ENCODE data around the gene CPNE8. TPM values are rescaled to one million over a fixed set of nuclear protein-coding genes. Genes with fewer than 3 reads are reported as not detected.

CPNE8 gene
- total and polyA plus RNA-seq, 7 donors = 10.5 to 27.7 (median 15.7) TPM

- H3K27ac ChIP-seq = no peak overlapping the region
- peaks cover 0 to 5% (median 0%) of the 10 kb centered on the region in 4 donors for H3K9me3 ChIP-seq
- no peaks in the 10 kb centered on the region for H3K27me3 ChIP-seq
- no peak overlapping the region for H3K4me3 ChIP-seq
- TF ChIP-seq EP300 (IDR thresholded peaks at IDR 0.05) = no peak
- no peak for TF ChIP-seq CTCF (IDR thresholded peaks at IDR 0.05)
- TF ChIP-seq POLR2AphosphoS5 (IDR thresholded peaks at IDR 0.05) = no peak
- TF ChIP-seq POLR2A (IDR thresholded peaks at IDR 0.05) = no peak
- H3K4me1 ChIP-seq = no peaks in the 10 kb centered on the region
- intact Hi-C loops (cut with DNase I) = no loop called here
- DNase-seq = no peak
- WGBS, 2 donors = 77 to 79% methylated on average over 4 of the region's 4 CpGs
- H3K36me3 ChIP-seq = no peaks in the 10 kb centered on the region
These were observed 259.2 kb downstream of the CPNE8 start for GRCh38 chr12:38646146-38646545.

GRCh38 chr12:38639625-38640024, 265.8 kb downstream of the CPNE8 start:
- intact Hi-C loops (cut with DNase I) = no loop called here
- DNase-seq = no peak
- no peaks in the 10 kb centered on the region for H3K36me3 ChIP-seq
- peaks cover 0 to 5% (median 0%) of the 10 kb centered on the region in 4 donors for H3K9me3 ChIP-seq
- H3K4me1 ChIP-seq = no peaks in the 10 kb centered on the region
- H3K4me3 ChIP-seq = no peak overlapping the region
- no peaks in the 10 kb centered on the region for H3K27me3 ChIP-seq
- 73 to 77% methylated on average over 7 of the region's 7 CpGs for WGBS, 2 donors
- H3K27ac ChIP-seq = no peak overlapping the region
- TF ChIP-seq POLR2AphosphoS5 (IDR thresholded peaks at IDR 0.05) = no peak
- TF ChIP-seq EP300 (IDR thresholded peaks at IDR 0.05) = no peak
- TF ChIP-seq CTCF (IDR thresholded peaks at IDR 0.05) = no peak
- TF ChIP-seq POLR2A (IDR thresholded peaks at IDR 0.05) = no peak

DNA sequence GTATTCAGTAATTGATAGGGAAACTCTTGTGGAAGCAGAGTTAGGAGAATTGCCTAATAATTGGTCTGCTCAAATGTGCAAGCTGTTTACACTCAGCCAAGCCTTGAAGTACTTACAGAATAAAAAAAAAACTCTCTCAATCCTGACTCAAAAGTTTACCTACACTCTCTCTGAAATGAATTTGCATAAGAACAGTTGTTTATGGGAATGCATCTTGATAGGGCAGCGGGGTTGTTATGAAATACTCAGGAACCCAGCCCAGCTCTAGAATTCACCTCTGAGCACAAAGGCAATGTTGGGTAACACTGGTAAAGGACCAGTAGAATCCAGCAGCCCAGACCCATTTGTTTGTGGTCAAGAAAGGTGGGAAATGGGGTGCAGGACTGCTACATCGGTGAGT, 267.0 kb downstream of the CPNE8 start:
- H3K4me3 ChIP-seq = no peak overlapping the region
- H3K36me3 ChIP-seq = no peaks in the 10 kb centered on the region
- peaks cover 0 to 5% (median 0%) of the 10 kb centered on the region in 4 donors for H3K9me3 ChIP-seq
- TF ChIP-seq POLR2A (IDR thresholded peaks at IDR 0.05) (no peak), EP300 (IDR thresholded peaks at IDR 0.05) (no peak), CTCF (IDR thresholded peaks at IDR 0.05) (no peak), POLR2AphosphoS5 (IDR thresholded peaks at IDR 0.05) (no peak)
- intact Hi-C loops (cut with DNase I) = no loop called here
- 87 to 88% methylated on average over 2 of the region's 2 CpGs for WGBS, 2 donors
- no peaks in the 10 kb centered on the region for H3K27me3 ChIP-seq
- no peak overlapping the region for H3K27ac ChIP-seq
- no peak for DNase-seq
- no peaks in the 10 kb centered on the region for H3K4me1 ChIP-seq

- Histone ChIP-seq H3K27me3 (no peaks in the 10 kb centered on the region), H3K9me3 (no peaks in the 10 kb centered on the region), H3K36me3 (no peaks in the 10 kb centered on the region), H3K4me1 (no peaks in the 10 kb centered on the region), H3K27ac (no peak overlapping the region), H3K4me3 (no peak overlapping the region)
- intact Hi-C loops (cut with DNase I) = no loop called here
- no peak for TF ChIP-seq POLR2A (IDR thresholded peaks at IDR 0.05)
- TF ChIP-seq POLR2AphosphoS5 (IDR thresholded peaks at IDR 0.05) = no peak
- no peak for TF ChIP-seq CTCF (IDR thresholded peaks at IDR 0.05)
- TF ChIP-seq EP300 (IDR thresholded peaks at IDR 0.05) = no peak
- WGBS, 2 donors = 74 to 76% methylated on average over 4 of the region's 4 CpGs
- no peak for DNase-seq
These were observed 271.9 kb downstream of the CPNE8 start for GRCh38 chr12:38633511-38633910.

DNA sequence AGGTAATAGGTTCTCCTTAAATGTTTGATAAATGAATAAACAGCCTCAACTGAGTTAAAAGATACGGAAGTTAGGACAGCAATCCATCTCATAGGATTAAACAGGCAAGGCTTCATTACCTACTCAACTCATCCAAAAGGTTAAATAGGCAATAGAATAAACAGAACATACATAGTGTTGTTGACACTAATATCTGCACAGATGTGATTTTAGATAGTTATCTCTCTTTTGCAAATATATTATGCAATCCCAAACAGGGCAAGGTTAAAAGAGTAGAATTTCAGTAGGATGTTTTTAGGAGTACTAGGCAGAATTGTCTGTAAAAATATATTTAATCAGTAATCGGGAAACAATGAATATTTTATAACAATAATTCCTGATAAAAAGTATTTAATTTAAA, 276.3 kb downstream of the CPNE8 start:
- H3K4me1 ChIP-seq = no peaks in the 10 kb centered on the region
- H3K27ac ChIP-seq = no peak overlapping the region
- DNase-seq = no peak
- WGBS, 2 donors = 90 to 92% methylated on average over 2 of the region's 2 CpGs
- H3K36me3 ChIP-seq = no peaks in the 10 kb centered on the region
- no peaks in the 10 kb centered on the region for H3K27me3 ChIP-seq
- TF ChIP-seq EP300 (IDR thresholded peaks at IDR 0.05) (no peak), POLR2AphosphoS5 (IDR thresholded peaks at IDR 0.05) (no peak), POLR2A (IDR thresholded peaks at IDR 0.05) (no peak), CTCF (IDR thresholded peaks at IDR 0.05) (no peak)
- no peaks in the 10 kb centered on the region for H3K9me3 ChIP-seq
- intact Hi-C loops (cut with DNase I) = no loop called here
- H3K4me3 ChIP-seq = no peak overlapping the region

Measured in sigmoid colon (tissue), 7 donors.